Spleen (tissue), 11 donors: Measurements from ENCODE around the gene HDAC5. TPM values are rescaled to one million over a fixed set of nuclear protein-coding genes. Genes with fewer than 3 reads are reported as not detected.
"Not testable (repeated sequence)": the region's sequence is repeated elsewhere in the genome, so short reads cannot be mapped to it uniquely, and the experiment has no call there.

Experiments
- DNase-seq: peaks from one replicate; pipeline ENCODE4 v3.0.0-alpha.2; 2020
- H3K27ac ChIP-seq, 8 donors: fragments of 200-600 bp; sonication (generic) in 7 of 8; 1 replicate in 4 of 8; 2 replicates in 4 of 8; pipeline versions ENCODE4 v1.5.0 to v1.8.0; 2016 to 2021; ENCODE audit warnings: inconsistent platforms in 4 of 8, mild to moderate bottlenecking in 4 of 8, moderate library complexity in 1 of 8
- H3K27me3 ChIP-seq, 7 donors: fragments of 200-600 bp; sonication (generic) in 6 of 7; replicated peaks in 1 of 7; 1 replicate in 4 of 7; 2 replicates in 3 of 7; pipeline versions ENCODE4 v1.5.0 to v1.8.0; 2016 to 2021; ENCODE audit warnings: inconsistent platforms in 3 of 7, mild to moderate bottlenecking in 1 of 7
- H3K36me3 ChIP-seq, 6 donors: fragments of 200-600 bp; sonication (generic) in 5 of 6; 1 replicate in 4 of 6; 2 replicates in 2 of 6; pipeline versions ENCODE4 v1.5.0 to v1.8.0; 2016 to 2021; ENCODE audit warnings: inconsistent platforms in 2 of 6
- H3K4me1 ChIP-seq, 6 donors: fragments of 200-600 bp; sonication (generic) in 5 of 6; 1 replicate in 3 of 6; 2 replicates in 3 of 6; pipeline versions ENCODE4 v1.5.0 to v1.8.0; 2016 to 2021; ENCODE audit warnings: inconsistent platforms in 3 of 6
- H3K4me3 ChIP-seq, 8 donors: fragments of 200-600 bp; sonication (generic) in 7 of 8; 1 replicate in 4 of 8; 2 replicates in 4 of 8; pipeline versions ENCODE4 v1.5.0 to v1.8.0; 2016 to 2021; ENCODE audit warnings: inconsistent platforms in 4 of 8, mild to moderate bottlenecking in 4 of 8, moderate library complexity in 2 of 8
- H3K9me3 ChIP-seq, 8 donors: fragments of 200-600 bp; sonication (generic) in 7 of 8; 1 replicate in 4 of 8; 2 replicates in 4 of 8; pipeline versions ENCODE4 v1.5.0 to v1.8.0; 2016 to 2021; ENCODE audit warnings: inconsistent platforms in 4 of 8
- CTCF ChIP-seq, 11 experiments: fragments of 200-600 bp in 7 of 11; fragments of 450-650 bp in 4 of 11; sonication (generic) in 4 of 11; IDR thresholded peaks in 8 of 11; conservative IDR thresholded peaks in 3 of 11; 1 replicate in 7 of 11; 2 replicates in 4 of 11; pipeline versions ENCODE4 v1.4.0 to v1.8.0; 2016 to 2021; ENCODE audit warnings: antibody characterized with exemption in 11 of 11, inconsistent platforms in 4 of 11, mild to moderate bottlenecking in 1 of 11
- POLR2A ChIP-seq, 3 donors: fragments of 450-650 bp; IDR thresholded peaks; one replicate each; pipeline ENCODE4 v1.5.1; 2017; ENCODE audit warnings: antibody characterized with exemption in 3 of 3, mild to moderate bottlenecking in 1 of 3
- POLR2AphosphoS5 ChIP-seq, 3 donors: sonication (generic); formaldehyde crosslinking; IDR thresholded peaks; one replicate each; pipeline ENCODE4 v1.5.1; 2017; ENCODE audit warnings: antibody characterized with exemption in 3 of 3
- WGBS, 5 donors: extraction: QIAGEN DNeasy Blood & Tissue Kit in 3 of 5; methylation state at CpG; one replicate each; pipeline versions ENCODE4 v1.1.5 to v1.1.7; 2013 to 2018; 5-methylcytosine and 5-hydroxymethylcytosine counted together
- intact Hi-C: fragments of 100-400 bp; cut with DNase I; formaldehyde crosslinking; loops from one replicate; pipeline ENCODE4 v1.15.0; 2023; ENCODE audit warnings: low total_unique reads
- polyA plus RNA-seq, 3 donors: library from polyadenylated mRNA; stranded (reverse); fragments of 200-250 nt; gene quantifications; one replicate each; pipeline ENCODE4 v1.2.1, GENCODE V29; 2013
- total RNA-seq, 7 donors: library from RNA; depleted of rRNA in 3 of 7; stranded (reverse); fragments of >200 nt in 3 of 7; fragmentation: NEBNext Ultra II Directional in 4 of 7; extraction: Animal tissue kit (Norgen Biotek cat#: 25700) in 4 of 7; gene quantifications; one replicate each; pipeline versions ENCODE4 v1.1.0 to v1.2.1, GENCODE V29; 2016 to 2021
- donor health status: healthy with polysubstance abuse.
- donor health status: DM: no; HTN: no; CAD: no; lungs with moderate emphysema.
- donor health status: DM: no; HTN: no; CAD: no.
- donor health status: Bipolar disorder and iron deficiency.
- donor health status: healthy.
- donor health status: DM: no; HTN: no; CAD: no.
- donor health status: DM: yes; HTN: yes; CAD: no.

Gene HDAC5
- total and polyA plus RNA-seq, 10 donors = 18.5 to 72.9 (median 46.7) TPM

DNA sequence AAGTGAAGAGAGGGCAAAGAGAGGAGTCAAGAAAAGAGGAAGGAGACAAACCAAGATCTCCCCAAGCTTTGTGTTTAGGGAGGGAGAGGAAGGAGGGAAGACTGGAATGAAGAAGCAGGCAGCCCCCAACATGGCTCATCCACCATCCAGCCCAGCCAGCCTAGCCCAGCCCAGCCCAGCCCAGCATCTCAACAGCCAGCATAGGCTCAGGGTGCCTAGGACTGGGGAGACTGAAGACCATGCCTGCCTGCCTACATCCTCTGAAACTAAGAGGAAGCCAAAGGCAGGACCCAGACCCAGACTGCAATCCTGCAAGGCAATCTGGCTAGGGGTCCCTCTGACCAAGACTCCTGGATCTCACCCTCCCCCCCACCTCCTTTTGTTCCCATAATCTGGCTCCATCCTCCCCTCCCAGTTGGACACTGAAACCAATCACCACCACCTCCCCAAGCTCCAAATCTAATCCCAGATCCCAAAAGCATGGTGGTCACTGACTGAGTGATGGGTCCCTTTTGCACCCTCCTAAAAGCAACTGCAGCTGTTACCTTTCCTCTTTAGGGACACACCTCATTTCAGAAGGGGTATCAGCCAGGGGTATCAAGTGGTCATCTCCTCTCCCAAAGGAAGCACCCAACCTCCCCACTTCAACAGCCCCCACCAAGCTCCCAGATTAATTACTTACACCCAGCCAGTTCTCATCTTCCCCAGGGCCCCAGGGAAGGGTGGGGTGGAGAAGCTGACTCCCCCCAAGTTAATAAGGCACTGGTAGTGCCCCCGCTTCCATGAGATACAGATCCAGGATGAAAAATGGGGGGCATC is 1.2 kb downstream of the HDAC5 start:
- peak overlapping the region in 7 of 8 donors; percentile 88 to 98 (median 97) for H3K27ac ChIP-seq
- intact Hi-C loops = no loop called here

DNA sequence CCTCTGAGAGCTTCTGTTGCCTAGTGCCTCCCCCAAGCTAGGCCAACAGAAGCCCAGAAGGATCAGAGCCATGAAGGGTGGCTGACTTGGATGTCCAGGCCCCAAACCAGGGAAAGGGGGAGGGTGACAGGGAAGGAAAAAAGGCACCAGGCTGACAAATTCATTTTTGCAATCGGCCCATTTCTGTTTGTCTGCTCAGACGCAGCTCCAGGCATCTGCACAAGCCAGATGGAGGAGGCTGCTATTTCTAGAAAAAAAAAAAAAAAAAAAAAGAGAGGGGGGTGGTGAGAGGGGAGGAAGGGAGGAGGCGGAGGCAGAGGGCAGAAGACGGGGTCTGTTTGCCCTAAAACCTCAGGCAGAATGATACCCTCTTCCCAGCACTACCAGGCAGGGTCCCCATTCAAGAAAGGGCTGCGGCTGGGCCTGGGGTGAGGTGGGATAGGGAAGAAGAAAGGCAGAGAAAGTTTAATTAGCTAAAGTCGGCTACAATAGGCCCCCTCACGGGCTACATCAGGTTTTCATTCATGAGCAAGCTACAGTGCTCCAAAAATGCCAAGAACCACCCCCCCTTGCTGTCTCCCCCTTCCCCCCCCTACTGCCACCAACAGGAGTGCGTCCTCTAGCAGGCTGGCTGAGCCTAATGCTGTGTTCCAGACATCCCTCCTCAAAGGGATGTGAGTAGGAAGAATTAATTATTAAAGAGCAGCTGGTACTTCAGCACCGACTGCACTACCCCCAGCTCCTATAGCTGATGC is 2.4 kb downstream of the HDAC5 start:
- intact Hi-C loops = no loop called here

More for the DNA sequence above, 1.2 kb downstream of the HDAC5 start:
- Histone ChIP-seq H3K36me3 (peaks cover 0 to 21% (median 0%) of the 10 kb centered on the region in 6 donors), H3K27me3 (no peaks in the 10 kb centered on the region), H3K4me3 (peak overlapping the region; percentile 75 to 90 (median 83)), H3K9me3 (no peaks in the 10 kb centered on the region), H3K4me1 (peaks cover 8 to 69% (median 47%) of the 10 kb centered on the region in 6 donors)
- no peak for DNase-seq
- no peak for TF ChIP-seq CTCF (IDR thresholded peaks at IDR 0.05 in 8 of 11, conservative IDR thresholded peaks at IDR 0.05 in 3 of 11)
- TF ChIP-seq POLR2AphosphoS5 (IDR thresholded peaks at IDR 0.05) = no peak
- no peak for TF ChIP-seq POLR2A (IDR thresholded peaks at IDR 0.05)
- WGBS, 5 donors = 15 to 53% (median 48%) methylated on average over 1 of the region's 1 CpG

DNA sequence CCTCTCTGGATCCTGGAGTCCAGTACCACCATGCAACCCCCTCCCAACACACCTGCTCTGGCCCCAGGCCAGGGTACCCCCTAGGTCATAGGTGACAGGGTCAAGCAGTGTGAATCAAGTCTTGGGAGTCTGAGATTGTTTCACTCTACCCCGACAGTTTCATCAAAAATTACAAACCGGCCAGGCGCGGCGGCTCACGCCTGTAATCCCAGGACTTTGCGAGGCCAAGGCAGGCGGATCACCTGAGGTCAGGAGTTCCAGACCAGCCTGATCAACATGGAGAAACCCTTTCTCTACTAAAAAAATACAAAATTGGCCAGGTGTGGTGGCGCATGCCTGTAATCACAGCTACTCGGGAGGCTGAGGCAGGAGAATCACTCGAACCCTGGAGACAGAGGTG is 3.2 kb downstream of the HDAC5 start:
- H3K27me3 ChIP-seq, H3K4me3 ChIP-seq, intact Hi-C loops, H3K9me3 ChIP-seq, DNase-seq, H3K27ac ChIP-seq: not testable (repeated sequence)
- H3K36me3 ChIP-seq = peaks cover 0 to 40% (median 12%) of the 10 kb centered on the region in 6 donors
- WGBS, 5 donors = 91 to 96% (median 92%) methylated on average over 11 of the region's 11 CpGs
- peaks cover 12 to 88% (median 57%) of the 10 kb centered on the region in 6 donors for H3K4me1 ChIP-seq

More for the DNA sequence above, 2.4 kb downstream of the HDAC5 start:
- no peak for DNase-seq
- peak overlapping the region in 1 of 8 donors; percentile 83 for H3K4me3 ChIP-seq
- peak overlapping the region in 3 of 8 donors; percentile 13 to 98 (median 98) for H3K27ac ChIP-seq
- peaks cover 0 to 33% (median 8%) of the 10 kb centered on the region in 6 donors for H3K36me3 ChIP-seq
- no peaks in the 10 kb centered on the region for H3K27me3 ChIP-seq
- TF ChIP-seq POLR2AphosphoS5 (IDR thresholded peaks at IDR 0.05) (no peak), CTCF (IDR thresholded peaks at IDR 0.05 in 8 of 11, conservative IDR thresholded peaks at IDR 0.05 in 3 of 11) (no peak), POLR2A (IDR thresholded peaks at IDR 0.05) (no peak)
- H3K9me3 ChIP-seq = no peaks in the 10 kb centered on the region
- peaks cover 8 to 81% (median 50%) of the 10 kb centered on the region in 6 donors for H3K4me1 ChIP-seq
- 65 to 80% (median 71%) methylated on average over 9 of the region's 9 CpGs for WGBS, 5 donors

DNA sequence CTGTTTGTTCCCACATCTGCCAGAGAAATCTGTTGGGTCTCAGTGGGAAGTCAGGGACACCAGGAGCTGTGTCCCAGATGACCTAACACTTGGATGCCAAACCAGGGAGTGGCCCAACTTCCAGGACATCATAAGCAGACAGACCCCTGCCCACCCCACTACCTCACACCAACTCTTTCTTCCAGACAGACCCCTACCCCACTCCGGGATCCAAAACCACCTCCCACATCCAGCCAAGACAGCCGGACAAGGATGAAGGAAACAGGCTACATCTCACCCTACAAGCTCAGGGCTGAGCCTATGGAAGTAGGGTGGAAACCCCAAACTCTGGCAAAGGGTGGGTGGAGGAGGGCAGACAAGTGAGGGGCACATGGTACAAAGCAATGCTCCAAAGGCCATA is 3.6 kb downstream of the HDAC5 start:
- H3K9me3 ChIP-seq = no peaks in the 10 kb centered on the region
- no peak overlapping the region for H3K27ac ChIP-seq
- no peaks in the 10 kb centered on the region for H3K27me3 ChIP-seq
- no peak for DNase-seq
- intact Hi-C loops = no loop called here
- WGBS, 5 donors = 85 to 97% (median 87%) methylated on average over 2 of the region's 2 CpGs
- peaks cover 12 to 92% (median 61%) of the 10 kb centered on the region in 6 donors for H3K4me1 ChIP-seq
- peaks cover 0 to 45% (median 15%) of the 10 kb centered on the region in 6 donors for H3K36me3 ChIP-seq
- H3K4me3 ChIP-seq = no peak overlapping the region
- TF ChIP-seq POLR2A (IDR thresholded peaks at IDR 0.05) (no peak), POLR2AphosphoS5 (IDR thresholded peaks at IDR 0.05) (no peak), CTCF (IDR thresholded peaks at IDR 0.05 in 8 of 11, conservative IDR thresholded peaks at IDR 0.05 in 3 of 11) (no peak)
